Nephron progenitor cell (in vitro differentiated cells): ENCODE results near the gene STRIP1.

ENCODE experiments used
- DNase-seq: peaks from one replicate; pipeline ENCODE4 v3.0.0; 2021
- H3K27ac Mint-ChIP-seq: 2 replicates; pipeline ENCODE4 v1.8.0; 2021; ENCODE audit warnings: mild to moderate bottlenecking, moderate library complexity, mixed read lengths
- H3K27me3 Mint-ChIP-seq: 2 replicates; pipeline ENCODE4 v1.8.0; 2021; ENCODE audit warnings: mild to moderate bottlenecking, low read depth, mixed read lengths; ENCODE audit not compliant: poor library complexity
- H3K36me3 Mint-ChIP-seq: 2 replicates; pipeline ENCODE4 v1.8.0; 2021; ENCODE audit warnings: low read depth, mixed read lengths
- H3K4me1 Mint-ChIP-seq: 2 replicates; pipeline ENCODE4 v1.8.0; 2021; ENCODE audit warnings: mixed read lengths
- H3K4me3 Mint-ChIP-seq: 2 replicates; pipeline ENCODE4 v1.8.0; 2021; ENCODE audit warnings: mild to moderate bottlenecking, moderate library complexity, mixed read lengths
- H3K9me3 Mint-ChIP-seq: 2 replicates; pipeline ENCODE4 v1.8.0; 2021; ENCODE audit warnings: mild to moderate bottlenecking, moderate library complexity, mixed read lengths
- CTCF ChIP-seq: fragments of 200-600 bp; sonication (generic); IDR thresholded peaks from 2 replicates; pipeline ENCODE4 v1.5.0; 2021; ENCODE audit warnings: antibody characterized with exemption

STRIP1 gene

GRCh38 chr1:109990302-109990653 lies 44.1 kb upstream of the STRIP1 start:
- TF ChIP-seq CTCF, result no peak
- no peaks in the 10 kb centered on the region for H3K27me3 Mint-ChIP-seq
- H3K36me3 Mint-ChIP-seq, result peaks cover 59% of the 10 kb centered on the region
- no peak for DNase-seq
- no peak overlapping the region for H3K4me3 Mint-ChIP-seq
- peaks cover 59% of the 10 kb centered on the region for H3K4me1 Mint-ChIP-seq
- no peak overlapping the region for H3K27ac Mint-ChIP-seq
- H3K9me3 Mint-ChIP-seq, result peaks cover 10% of the 10 kb centered on the region

GRCh38 chr1:109991400-109991925 lies 43.0 kb upstream of the STRIP1 start:
- TF ChIP-seq CTCF, result no peak
- H3K27me3 Mint-ChIP-seq, result no peaks in the 10 kb centered on the region
- H3K4me3 Mint-ChIP-seq, result no peak overlapping the region
- no peak for DNase-seq
- H3K9me3 Mint-ChIP-seq, result peaks cover 10% of the 10 kb centered on the region
- H3K4me1 Mint-ChIP-seq, result peaks cover 50% of the 10 kb centered on the region
- H3K27ac Mint-ChIP-seq, result peak overlapping the region; percentile 9
- H3K36me3 Mint-ChIP-seq, result peaks cover 71% of the 10 kb centered on the region

GRCh38 chr1:109993885-109994284 lies 40.5 kb upstream of the STRIP1 start:
- Mint-ChIP-seq H3K27me3 (no peaks in the 10 kb centered on the region), H3K4me1 (peaks cover 42% of the 10 kb centered on the region), H3K36me3 (peaks cover 49% of the 10 kb centered on the region), H3K9me3 (peaks cover 3% of the 10 kb centered on the region), H3K27ac (no peak overlapping the region), H3K4me3 (no peak overlapping the region)
- DNase-seq, result no peak
- TF ChIP-seq CTCF, result no peak

GRCh38 chr1:109994654-109995053 lies 39.8 kb upstream of the STRIP1 start:
- Mint-ChIP-seq H3K27me3 (no peaks in the 10 kb centered on the region), H3K27ac (no peak overlapping the region), H3K4me3 (no peak overlapping the region), H3K4me1 (peaks cover 35% of the 10 kb centered on the region), H3K36me3 (peaks cover 42% of the 10 kb centered on the region), H3K9me3 (no peaks in the 10 kb centered on the region)
- TF ChIP-seq CTCF, result no peak
- no peak for DNase-seq

GRCh38 chr1:109995536-109995935 lies 38.9 kb upstream of the STRIP1 start:
- Mint-ChIP-seq H3K36me3 (peaks cover 38% of the 10 kb centered on the region), H3K4me3 (no peak overlapping the region), H3K27ac (no peak overlapping the region), H3K27me3 (no peaks in the 10 kb centered on the region), H3K9me3 (no peaks in the 10 kb centered on the region), H3K4me1 (peaks cover 29% of the 10 kb centered on the region)
- TF ChIP-seq CTCF, result no peak
- DNase-seq, result no peak

GRCh38 chr1:109996476-109996875 lies 37.9 kb upstream of the STRIP1 start:
- H3K36me3 Mint-ChIP-seq, result peaks cover 30% of the 10 kb centered on the region
- H3K9me3 Mint-ChIP-seq, result no peaks in the 10 kb centered on the region
- TF ChIP-seq CTCF, result no peak
- no peak overlapping the region for H3K4me3 Mint-ChIP-seq
- H3K27me3 Mint-ChIP-seq, result no peaks in the 10 kb centered on the region
- no peak overlapping the region for H3K27ac Mint-ChIP-seq
- no peak for DNase-seq
- H3K4me1 Mint-ChIP-seq, result peaks cover 22% of the 10 kb centered on the region
